HG02943 (cell line): ENCODE data around the gene LRRC66.

Experiments used
- ATAC-seq: cut with Tn5 transposase; IDR thresholded peaks from one replicate; pipeline ENCODE4 v1.9.1; 2021; ENCODE audit warnings: mild to moderate bottlenecking, low read depth, moderate library complexity; ENCODE audit not compliant: unreplicated experiment

The LRRC66 gene

GRCh38 chr4:52019936-52020657 lies at the start of gene LRRC66:
TSS of gene LRRC66 (minus strand) at chr4:52020363. CDS start at chr4:52017613, 2,750 bp downstream.
- no peak for ATAC-seq

GRCh38 chr4:52069571-52069970 lies 49.4 kb upstream of the LRRC66 start:
- ATAC-seq, result no peak

GRCh38 chr4:52059372-52059771 lies 39.2 kb upstream of the LRRC66 start:
- no peak for ATAC-seq

- ATAC-seq, result no peak
Measured at GRCh38 chr4:52058275-52058674, 38.1 kb upstream of the LRRC66 start.

- no peak for ATAC-seq
Measured at GRCh38 chr4:52057196-52057595, 37.0 kb upstream of the LRRC66 start.

GRCh38 chr4:52054254-52054653 lies 34.1 kb upstream of the LRRC66 start:
- ATAC-seq, result no peak

- peak; percentile 44 for ATAC-seq
Measured at GRCh38 chr4:52052475-52052780, 32.3 kb upstream of the LRRC66 start.

- ATAC-seq, result peak; percentile 57
Measured at GRCh38 chr4:52051615-52052474, 31.7 kb upstream of the LRRC66 start.

- ATAC-seq, result peak; percentile 54
Measured at GRCh38 chr4:52051213-52051614, 31.1 kb upstream of the LRRC66 start, which contains the start of gene SPATA18. TSS of gene SPATA18 (plus strand) at chr4:52051304. CDS start at chr4:52051705, 401 bp downstream.

- ATAC-seq, result no peak
Measured at GRCh38 chr4:52049266-52049665, 29.1 kb upstream of the LRRC66 start.

GRCh38 chr4:52045028-52045427 lies 24.9 kb upstream of the LRRC66 start:
- ATAC-seq, result no peak

GRCh38 chr4:52038103-52038912 lies 18.1 kb upstream of the LRRC66 start, which contains the start of gene SGCB:
TSS of gene SGCB (minus strand) at chr4:52038299. CDS start at chr4:52038259, 40 bp downstream.
- peak; percentile 91 for ATAC-seq

GRCh38 chr4:52037689-52038102 lies 17.5 kb upstream of the LRRC66 start:
- peak; percentile 50 for ATAC-seq

- no peak for ATAC-seq
Measured at GRCh38 chr4:52036886-52037530, 16.8 kb upstream of the LRRC66 start.

- no peak for ATAC-seq
Measured at GRCh38 chr4:52035190-52035589, 15.0 kb upstream of the LRRC66 start.

- ATAC-seq, result no peak
Measured at GRCh38 chr4:52032005-52032404, 11.8 kb upstream of the LRRC66 start.

- no peak for ATAC-seq
Measured at GRCh38 chr4:52028970-52029369, 8.8 kb upstream of the LRRC66 start.

- ATAC-seq, result no peak
Measured at GRCh38 chr4:52017814-52018213, 2.3 kb downstream of the LRRC66 start.

GRCh38 chr4:52016981-52017380 lies 3.2 kb downstream of the LRRC66 start:
- ATAC-seq, result no peak

GRCh38 chr4:52015366-52015765 lies 4.8 kb downstream of the LRRC66 start:
- ATAC-seq, result no peak
